GM15510 (cell line): ENCODE results near the gene GGNBP2.

ENCODE experiments used
- POLR2A ChIP-seq: IDR thresholded peaks from 3 replicates; pipeline ENCODE4 v1.6.1; 2011; ENCODE audit warnings: borderline replicate concordance; ENCODE audit not compliant: insufficient read length; ENCODE audit errors: extremely low read depth

Gene GGNBP2

DNA sequence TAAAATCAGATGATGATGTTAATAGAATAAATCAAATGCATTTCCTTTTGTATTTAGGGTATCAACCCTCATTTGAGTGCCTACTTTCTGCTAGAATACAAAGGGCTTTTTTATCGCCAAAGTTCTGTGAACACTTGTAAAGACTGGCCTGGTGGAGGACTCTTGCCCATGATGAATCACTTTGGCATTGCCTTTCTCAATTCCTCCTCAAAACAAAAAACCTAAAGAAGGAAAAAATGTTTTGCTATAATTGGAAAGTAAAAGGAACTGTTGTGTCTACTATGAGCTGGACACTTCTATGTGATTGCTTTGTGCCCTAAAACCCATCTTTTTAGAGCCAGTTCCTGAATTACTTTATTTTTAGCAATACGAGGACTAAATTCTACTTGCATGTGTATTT lies 34.0 kb downstream of the GGNBP2 start:
- TF ChIP-seq POLR2A = no peak

DNA sequence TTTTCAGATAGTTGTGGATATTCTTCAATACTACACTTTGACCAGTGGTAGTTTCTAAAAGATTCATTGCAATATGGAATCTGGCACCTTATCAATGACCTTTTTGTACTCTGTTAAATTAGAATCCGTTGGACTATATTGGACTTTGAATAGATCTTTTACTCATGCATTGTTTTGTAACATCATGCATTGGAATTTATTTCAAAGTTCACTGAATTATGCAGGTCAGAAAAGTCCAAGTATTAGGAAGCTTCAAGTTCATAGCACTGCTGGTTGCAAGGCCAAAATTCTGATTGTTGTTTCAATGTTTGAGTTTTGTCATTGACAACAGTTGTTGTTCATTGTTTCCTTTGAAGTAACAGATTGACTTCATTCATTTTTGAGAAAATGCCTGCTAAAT lies 39.1 kb downstream of the GGNBP2 start:
- no peak for TF ChIP-seq POLR2A

DNA sequence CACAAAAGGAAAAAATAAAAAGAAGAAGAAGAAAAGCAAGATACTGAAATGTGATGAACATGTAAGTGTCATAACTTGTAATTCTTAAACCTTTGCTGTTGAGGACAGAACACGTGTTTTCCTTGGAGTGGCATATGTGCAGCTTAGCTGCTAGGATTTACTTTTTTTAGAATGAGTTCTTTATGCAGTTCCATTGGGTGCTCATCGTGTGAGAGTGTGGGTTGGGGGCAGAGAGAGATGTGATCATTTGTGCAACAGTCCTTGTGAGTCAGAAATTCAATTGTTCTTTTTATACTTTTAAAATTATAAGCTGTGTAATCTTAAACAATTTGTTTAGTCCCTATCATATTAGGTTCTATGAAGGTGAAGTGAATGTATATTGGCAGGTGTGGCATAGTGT lies 41.4 kb downstream of the GGNBP2 start:
- TF ChIP-seq POLR2A = no peak

DNA sequence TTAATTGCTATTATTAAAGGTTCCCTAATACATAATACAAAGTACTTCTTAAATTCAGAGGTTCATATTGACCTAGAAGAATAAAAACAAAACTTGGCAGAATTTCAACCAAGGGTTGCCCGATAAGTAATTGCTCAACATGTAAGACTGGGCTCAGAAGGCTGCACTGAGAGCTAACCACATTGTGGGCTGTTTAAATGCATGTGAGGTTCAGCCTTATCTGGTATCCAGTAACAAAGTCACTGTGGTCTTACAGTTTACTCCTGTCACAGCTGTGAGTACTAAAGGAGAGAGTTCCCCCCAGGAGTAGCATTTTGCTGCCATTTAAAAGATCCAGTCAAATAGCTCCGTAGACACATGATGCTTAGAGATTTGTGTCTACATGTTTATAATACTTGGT lies 45.4 kb downstream of the GGNBP2 start:
- TF ChIP-seq POLR2A = no peak

GRCh38 chr17:36591434-36592315 lies 47.0 kb downstream of the GGNBP2 start, which contains the start of gene DHRS11:
TSS of gene DHRS11 (plus strand) at chr17:36591879. CDS start at chr17:36592010, 131 bp downstream.
- peak; percentile 63 for TF ChIP-seq POLR2A

GRCh38 chr17:36592316-36592715 lies 47.6 kb downstream of the GGNBP2 start:
- no peak for TF ChIP-seq POLR2A

DNA sequence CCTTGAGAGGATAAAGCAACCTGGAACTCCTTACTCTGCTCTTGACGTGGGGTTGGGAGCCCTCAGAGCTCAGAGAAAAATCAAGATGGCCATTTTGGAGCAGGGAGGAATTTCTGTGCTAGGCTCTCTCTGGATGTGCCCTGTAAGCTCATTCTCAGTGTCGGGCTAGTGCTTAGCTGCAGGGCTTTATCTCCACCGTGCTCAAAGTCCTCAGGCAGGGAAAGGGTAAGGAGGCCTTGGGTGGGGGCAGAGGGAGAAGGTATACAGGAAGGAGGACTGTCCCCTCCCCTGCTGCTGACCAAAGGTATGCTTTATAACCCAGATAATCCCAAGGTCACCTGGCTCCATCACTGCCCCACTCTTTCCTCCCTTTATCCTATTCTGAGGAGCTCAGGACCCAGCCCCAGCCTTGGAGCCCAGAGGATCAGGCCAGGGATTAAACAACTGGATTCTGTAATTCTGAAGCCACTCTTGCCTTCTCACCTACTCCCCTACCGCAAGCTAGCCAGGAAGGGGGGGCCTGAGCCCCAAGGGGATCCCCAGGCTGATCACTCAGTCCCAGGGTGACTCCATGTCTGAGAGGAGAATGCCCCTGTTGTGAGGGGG lies 48.1 kb downstream of the GGNBP2 start:
- TF ChIP-seq POLR2A = no peak

DNA sequence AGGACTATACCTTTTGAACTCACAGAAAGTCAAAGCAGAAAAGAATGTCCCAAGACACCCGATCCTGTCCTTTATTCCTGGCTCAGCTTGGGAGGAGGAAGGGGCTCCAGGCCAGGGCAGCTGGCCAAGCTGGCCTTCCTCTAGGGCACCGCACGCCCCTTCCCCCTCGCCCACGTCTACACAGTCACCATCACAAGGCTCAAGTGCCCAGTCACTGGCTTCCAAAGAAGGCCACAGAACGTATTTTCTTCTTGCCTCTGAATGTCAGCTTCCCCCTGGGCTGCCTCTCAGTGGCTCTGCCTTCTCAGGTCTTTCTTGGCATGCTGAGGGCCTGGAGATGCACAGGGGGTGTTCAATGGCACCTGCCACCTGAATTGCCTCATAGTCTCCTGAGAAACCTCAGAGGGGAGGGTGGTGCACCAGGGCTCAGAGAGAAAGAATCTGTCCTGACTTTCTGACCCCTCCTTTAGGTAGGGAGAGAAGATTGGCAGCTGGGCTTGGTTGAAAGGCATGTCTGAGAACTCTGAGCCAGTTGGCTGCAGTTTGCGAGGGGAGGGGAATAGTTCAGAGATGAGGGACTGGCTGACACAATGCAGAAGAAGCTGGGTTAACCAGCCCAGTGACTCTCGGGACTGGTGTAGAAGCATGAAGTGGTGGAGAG lies 49.1 kb downstream of the GGNBP2 start:
- TF ChIP-seq POLR2A = no peak

DNA sequence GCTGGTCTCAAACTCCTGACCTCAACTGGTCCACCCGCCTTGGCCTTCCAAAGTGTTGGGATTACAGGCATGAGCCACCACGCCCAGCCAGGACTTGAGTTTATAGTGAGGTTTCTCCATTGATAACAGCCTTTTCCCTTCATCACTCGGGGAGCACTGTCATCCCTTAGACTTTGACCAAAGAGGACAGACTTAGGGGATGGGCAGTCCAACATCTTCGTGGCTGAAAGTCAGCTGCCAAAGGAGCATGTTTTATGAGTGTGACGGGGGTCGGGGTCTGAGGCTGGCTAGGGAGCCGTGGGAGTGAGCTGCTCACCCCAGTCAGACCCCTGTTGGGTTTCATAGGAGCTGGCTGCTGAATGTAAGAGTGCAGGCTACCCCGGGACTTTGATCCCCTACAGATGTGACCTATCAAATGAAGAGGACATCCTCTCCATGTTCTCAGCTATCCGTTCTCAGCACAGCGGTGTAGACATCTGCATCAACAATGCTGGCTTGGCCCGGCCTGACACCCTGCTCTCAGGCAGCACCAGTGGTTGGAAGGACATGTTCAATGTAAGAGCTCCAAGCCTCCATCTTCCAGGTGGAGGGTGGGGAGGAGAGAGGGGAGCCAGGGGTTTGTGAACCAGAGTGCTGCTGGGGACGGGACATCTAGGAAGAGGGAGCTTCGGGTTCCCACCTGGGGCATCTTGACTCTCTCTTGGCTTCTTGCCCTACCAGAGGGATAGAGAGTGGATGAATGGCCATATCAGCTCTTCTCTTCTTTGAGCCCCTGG lies 50.1 kb downstream of the GGNBP2 start:
- TF ChIP-seq POLR2A = no peak

GRCh38 chr17:36597226-36597625 lies 52.5 kb downstream of the GGNBP2 start:
- no peak for TF ChIP-seq POLR2A

- TF ChIP-seq POLR2A = no peak
Observed at GRCh38 chr17:36597866-36598777, 53.4 kb downstream of the GGNBP2 start.

GRCh38 chr17:36598951-36599401 lies 54.3 kb downstream of the GGNBP2 start:
- TF ChIP-seq POLR2A = no peak

DNA sequence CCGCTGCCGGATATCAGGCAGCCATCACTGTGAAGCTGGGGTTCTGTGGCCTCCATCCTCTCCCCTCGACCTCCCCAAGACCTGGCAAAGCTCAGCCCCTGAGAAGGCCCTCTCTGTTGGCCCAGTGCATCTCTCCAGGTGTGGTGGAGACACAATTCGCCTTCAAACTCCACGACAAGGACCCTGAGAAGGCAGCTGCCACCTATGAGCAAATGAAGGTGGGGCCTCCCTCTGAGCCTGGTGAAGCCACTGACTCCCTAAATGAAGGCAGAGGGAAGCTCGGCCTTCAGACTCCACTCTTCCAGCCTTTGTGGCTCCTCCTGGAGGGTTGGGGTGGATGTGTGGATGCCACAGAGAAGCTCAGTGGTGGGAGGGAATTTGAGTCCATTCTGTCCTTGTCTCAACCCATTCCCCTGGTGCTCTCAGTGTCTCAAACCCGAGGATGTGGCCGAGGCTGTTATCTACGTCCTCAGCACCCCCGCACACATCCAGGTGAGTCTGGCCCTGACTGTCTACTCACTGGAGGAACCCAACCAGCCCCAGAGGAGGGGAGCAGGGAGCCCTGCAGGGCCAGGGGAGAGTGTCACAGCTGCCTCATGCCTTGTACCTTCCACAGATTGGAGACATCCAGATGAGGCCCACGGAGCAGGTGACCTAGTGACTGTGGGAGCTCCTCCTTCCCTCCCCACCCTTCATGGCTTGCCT lies 55.0 kb downstream of the GGNBP2 start:
- no peak for TF ChIP-seq POLR2A

DNA sequence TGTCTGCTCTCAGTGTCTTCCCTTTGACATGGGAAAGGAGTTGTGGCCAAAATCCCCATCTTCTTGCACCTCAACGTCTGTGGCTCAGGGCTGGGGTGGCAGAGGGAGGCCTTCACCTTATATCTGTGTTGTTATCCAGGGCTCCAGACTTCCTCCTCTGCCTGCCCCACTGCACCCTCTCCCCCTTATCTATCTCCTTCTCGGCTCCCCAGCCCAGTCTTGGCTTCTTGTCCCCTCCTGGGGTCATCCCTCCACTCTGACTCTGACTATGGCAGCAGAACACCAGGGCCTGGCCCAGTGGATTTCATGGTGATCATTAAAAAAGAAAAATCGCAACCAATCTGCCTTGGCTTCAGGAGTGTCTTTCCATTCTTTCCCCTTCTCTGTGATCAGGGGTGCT lies 55.7 kb downstream of the GGNBP2 start:
- no peak for TF ChIP-seq POLR2A

GRCh38 chr17:36600936-36601302 lies 56.2 kb downstream of the GGNBP2 start:
- TF ChIP-seq POLR2A = no peak
